Fibroblast of the aortic adventitia (primary cell): ENCODE results near the gene CCDC6. TPM values are rescaled to one million over a fixed set of nuclear protein-coding genes. Genes with fewer than 3 reads are reported as not detected.
"Not testable (repeated sequence)": the region's sequence is repeated elsewhere in the genome, so short reads cannot be mapped to it uniquely, and the experiment has no call there.

ENCODE experiments used
- DNase-seq: peaks from one replicate; pipeline ENCODE4 v3.0.0-alpha.2; 2010; ENCODE audit warnings: low read depth
- H3K4me3 ChIP-seq: 2 replicates; pipeline ENCODE4 v1.5.1; 2011; ENCODE audit warnings: low read depth, mild to moderate bottlenecking, control low read depth, low read length, moderate library complexity
- total RNA-seq: library from RNA; depleted of rRNA; stranded (reverse); fragments of >200 nt; gene quantifications from 2 replicates; pipeline ENCODE4 v1.2.3, GENCODE V29; 2012; ENCODE audit warnings: low replicate concordance
- TF ChIP-seq, protein P1 (sequence below): IDR thresholded peaks from 2 replicates; pipeline ENCODE4 v1.5.1; 2011; ENCODE audit warnings: mild to moderate bottlenecking, low read length, control low read depth, inconsistent platforms; ENCODE audit not compliant: insufficient read depth

The CCDC6 gene
- total RNA-seq, 1 donor, result 44.1 TPM

DNA sequence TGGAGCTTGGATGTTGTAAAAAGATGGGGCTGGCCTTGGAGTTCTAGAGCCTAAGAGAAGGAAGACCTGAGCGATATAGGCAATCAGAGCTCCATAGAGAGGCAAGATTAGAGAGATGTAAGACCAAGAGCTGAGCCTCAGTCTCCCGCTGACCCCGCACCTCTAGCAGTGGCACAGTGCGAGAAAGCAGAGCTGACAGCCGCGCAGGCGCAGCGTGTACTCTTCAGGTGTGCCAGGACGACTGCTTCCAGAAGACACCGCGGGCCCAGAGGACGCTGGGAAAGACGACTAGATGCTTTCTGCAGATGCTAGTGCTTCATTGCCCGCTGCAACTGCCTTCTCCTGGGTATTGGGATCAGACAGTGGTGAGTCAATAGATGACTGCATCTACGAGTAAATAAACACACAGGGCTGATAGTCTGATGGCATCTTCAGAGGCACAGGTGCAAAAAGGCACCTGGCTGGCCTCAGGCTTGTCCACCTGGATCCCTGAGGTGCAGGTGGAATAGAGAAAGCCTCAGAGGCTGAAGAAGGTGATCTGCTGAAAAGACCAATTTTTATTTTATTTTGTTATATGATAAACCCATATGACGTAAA lies 38.1 kb upstream of the CCDC6 start:
- TF ChIP-seq, protein P1, sequence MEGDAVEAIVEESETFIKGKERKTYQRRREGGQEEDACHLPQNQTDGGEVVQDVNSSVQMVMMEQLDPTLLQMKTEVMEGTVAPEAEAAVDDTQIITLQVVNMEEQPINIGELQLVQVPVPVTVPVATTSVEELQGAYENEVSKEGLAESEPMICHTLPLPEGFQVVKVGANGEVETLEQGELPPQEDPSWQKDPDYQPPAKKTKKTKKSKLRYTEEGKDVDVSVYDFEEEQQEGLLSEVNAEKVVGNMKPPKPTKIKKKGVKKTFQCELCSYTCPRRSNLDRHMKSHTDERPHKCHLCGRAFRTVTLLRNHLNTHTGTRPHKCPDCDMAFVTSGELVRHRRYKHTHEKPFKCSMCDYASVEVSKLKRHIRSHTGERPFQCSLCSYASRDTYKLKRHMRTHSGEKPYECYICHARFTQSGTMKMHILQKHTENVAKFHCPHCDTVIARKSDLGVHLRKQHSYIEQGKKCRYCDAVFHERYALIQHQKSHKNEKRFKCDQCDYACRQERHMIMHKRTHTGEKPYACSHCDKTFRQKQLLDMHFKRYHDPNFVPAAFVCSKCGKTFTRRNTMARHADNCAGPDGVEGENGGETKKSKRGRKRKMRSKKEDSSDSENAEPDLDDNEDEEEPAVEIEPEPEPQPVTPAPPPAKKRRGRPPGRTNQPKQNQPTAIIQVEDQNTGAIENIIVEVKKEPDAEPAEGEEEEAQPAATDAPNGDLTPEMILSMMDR, result no peak

DNA sequence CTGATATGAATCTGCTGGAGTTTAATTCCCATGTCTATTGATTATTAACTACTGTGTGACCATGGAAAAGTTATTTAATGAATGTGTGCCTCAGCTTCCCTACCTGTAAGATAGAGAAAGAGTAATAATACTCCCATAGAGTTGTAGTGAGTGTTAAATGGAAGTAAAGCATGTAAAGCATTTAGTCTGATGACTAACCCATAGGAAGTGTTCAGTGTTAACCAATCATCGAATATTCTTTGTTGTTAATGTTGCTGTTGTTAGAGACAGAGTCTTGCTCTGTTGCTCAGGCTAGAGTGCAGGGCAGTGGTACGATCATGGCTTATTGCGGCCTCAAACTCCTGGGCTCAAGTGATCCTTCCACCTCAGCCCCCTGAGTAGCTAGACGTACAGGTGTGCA lies 36.2 kb upstream of the CCDC6 start:
- no peak for DNase-seq
- H3K4me3 ChIP-seq, result no peak overlapping the region

More for the DNA sequence above, 38.1 kb upstream of the CCDC6 start:
- H3K4me3 ChIP-seq, result no peak overlapping the region
- DNase-seq, result no peak

GRCh38 chr10:59937720-59938119 lies 31.4 kb upstream of the CCDC6 start:
- DNase-seq, result no peak
- TF ChIP-seq, protein P1, result no peak
- H3K4me3 ChIP-seq, result no peak overlapping the region

More for the DNA sequence above, 36.2 kb upstream of the CCDC6 start:
- TF ChIP-seq, protein P1, result no peak

GRCh38 chr10:59934701-59935100 lies 28.3 kb upstream of the CCDC6 start:
- TF ChIP-seq, protein P1, result no peak
- H3K4me3 ChIP-seq, result no peak overlapping the region
- no peak for DNase-seq

GRCh38 chr10:59930788-59931521 lies 24.6 kb upstream of the CCDC6 start:
- DNase-seq, result not testable (repeated sequence)

DNA sequence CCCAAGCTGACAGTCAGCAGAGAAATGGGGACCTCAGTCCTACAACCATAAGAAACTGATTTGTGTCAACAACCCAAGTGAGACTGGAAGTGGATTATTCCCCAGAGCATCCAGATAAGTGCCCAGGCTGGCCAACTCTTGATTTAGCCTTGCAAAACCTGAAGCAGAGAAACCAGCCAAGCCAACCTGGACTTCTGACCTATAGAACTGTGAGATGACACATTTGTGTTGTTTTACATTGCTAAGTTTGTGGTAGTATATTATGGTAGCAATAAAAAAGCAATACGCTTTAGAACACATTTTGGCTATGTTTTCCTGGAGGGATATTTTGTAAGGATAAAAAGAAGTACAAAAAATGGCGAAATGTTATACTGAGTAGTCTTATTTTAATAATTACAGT lies 19.7 kb upstream of the CCDC6 start:
- no peak for DNase-seq
- TF ChIP-seq, protein P1, result no peak
- no peak overlapping the region for H3K4me3 ChIP-seq

More at GRCh38 chr10:59930788-59931521, 24.6 kb upstream of the CCDC6 start:
- H3K4me3 ChIP-seq, result not testable (repeated sequence)

- TF ChIP-seq, protein P1, result no peak
- DNase-seq, result no peak
- no peak overlapping the region for H3K4me3 ChIP-seq
Observed at GRCh38 chr10:59922907-59923306, 16.6 kb upstream of the CCDC6 start.
